ENCODE data around the gene SRSF3.
"Not testable (repeated sequence)": the region's sequence is repeated elsewhere in the genome, so short reads cannot be mapped to it uniquely, and the experiment has no call there.

Gene SRSF3

DNA sequence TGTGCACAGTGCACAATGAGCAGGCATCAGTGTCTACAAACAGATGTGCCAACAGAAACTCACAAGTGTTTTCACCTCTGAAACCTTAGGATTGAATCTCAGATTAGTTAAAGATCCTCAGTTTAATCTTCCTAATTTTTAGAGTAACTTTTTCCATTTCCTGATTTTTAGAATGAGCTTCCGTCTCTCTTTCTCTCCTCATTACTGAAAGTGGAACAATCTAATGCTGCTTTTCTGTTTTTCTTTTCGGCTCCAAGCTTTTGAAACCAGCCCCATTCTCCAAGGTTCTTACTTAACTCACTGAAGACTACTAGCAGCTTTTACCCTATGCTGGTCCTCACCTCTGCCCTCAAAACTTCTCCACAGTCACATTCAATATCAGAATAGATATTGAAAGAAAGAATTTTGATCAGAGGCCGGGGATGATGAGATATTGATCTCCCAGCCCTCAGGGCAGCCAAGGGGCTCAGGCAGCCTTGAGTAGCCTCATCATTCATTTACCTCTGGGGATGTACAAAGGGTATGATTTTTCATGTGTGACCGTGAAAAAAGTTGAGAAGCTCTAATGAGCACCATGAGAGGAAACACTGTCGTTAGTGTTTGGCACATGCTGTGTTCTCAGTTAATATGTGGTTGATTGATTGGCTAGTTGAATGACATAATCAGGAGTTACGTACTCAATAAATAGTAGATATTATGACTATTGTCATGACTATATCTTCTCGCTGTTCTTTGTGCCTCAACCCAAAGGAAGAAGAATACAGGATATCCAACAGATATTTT is 35.0 kb upstream of the SRSF3 start:
- no peak for DNase-seq
- no peaks in the 10 kb centered on the region for H3K36me3 ChIP-seq (ENCODE audit: control insufficient read depth, insufficient read depth, low read length)
- no peaks in the 10 kb centered on the region for H3K9me3 ChIP-seq (ENCODE audit: control insufficient read depth, low read length)
- H3K4me1 ChIP-seq (ENCODE audit: control insufficient read depth, insufficient read depth, low read length, poor library complexity, severe bottlenecking), result no peaks in the 10 kb centered on the region
- H3K4me3 ChIP-seq (ENCODE audit: insufficient read depth, low read depth, low read length, poor library complexity, severe bottlenecking), result no peak overlapping the region
- H3K27ac ChIP-seq (ENCODE audit: insufficient read depth, low read length, poor library complexity, severe bottlenecking), result no peak overlapping the region
- H3K27me3 ChIP-seq (replicated peaks; ENCODE audit: control insufficient read depth, insufficient read depth, low read length, poor library complexity, severe bottlenecking), result no peaks in the 10 kb centered on the region

DNA sequence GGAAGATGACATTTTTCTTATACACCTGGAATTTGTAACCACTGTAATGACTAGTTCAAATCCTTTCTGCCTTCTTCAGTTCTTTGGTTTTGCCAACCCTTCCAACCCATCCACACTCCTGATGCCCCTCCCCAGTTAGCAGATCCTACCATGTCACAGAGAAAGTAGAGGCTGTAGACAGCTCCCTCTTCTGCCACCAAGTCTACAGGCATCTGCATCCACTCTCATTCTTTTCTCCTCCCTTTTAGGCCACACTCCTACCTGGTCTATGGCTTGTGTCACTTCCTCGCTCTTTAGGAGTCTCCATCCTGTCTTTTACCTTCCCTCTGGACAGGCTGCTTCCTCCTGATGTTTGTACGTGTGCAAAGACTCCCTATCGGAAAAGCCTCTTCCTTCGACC is 33.3 kb upstream of the SRSF3 start:
- H3K36me3 ChIP-seq (ENCODE audit: control insufficient read depth, insufficient read depth, low read length), result no peaks in the 10 kb centered on the region
- H3K4me1 ChIP-seq (ENCODE audit: control insufficient read depth, insufficient read depth, low read length, poor library complexity, severe bottlenecking), result no peaks in the 10 kb centered on the region
- DNase-seq, result no peak
- H3K4me3 ChIP-seq (ENCODE audit: insufficient read depth, low read depth, low read length, poor library complexity, severe bottlenecking), result no peak overlapping the region
- H3K27ac ChIP-seq (ENCODE audit: insufficient read depth, low read length, poor library complexity, severe bottlenecking), result no peak overlapping the region
- H3K27me3 ChIP-seq (replicated peaks; ENCODE audit: control insufficient read depth, insufficient read depth, low read length, poor library complexity, severe bottlenecking), result no peaks in the 10 kb centered on the region
- H3K9me3 ChIP-seq (ENCODE audit: control insufficient read depth, low read length), result no peaks in the 10 kb centered on the region

DNA sequence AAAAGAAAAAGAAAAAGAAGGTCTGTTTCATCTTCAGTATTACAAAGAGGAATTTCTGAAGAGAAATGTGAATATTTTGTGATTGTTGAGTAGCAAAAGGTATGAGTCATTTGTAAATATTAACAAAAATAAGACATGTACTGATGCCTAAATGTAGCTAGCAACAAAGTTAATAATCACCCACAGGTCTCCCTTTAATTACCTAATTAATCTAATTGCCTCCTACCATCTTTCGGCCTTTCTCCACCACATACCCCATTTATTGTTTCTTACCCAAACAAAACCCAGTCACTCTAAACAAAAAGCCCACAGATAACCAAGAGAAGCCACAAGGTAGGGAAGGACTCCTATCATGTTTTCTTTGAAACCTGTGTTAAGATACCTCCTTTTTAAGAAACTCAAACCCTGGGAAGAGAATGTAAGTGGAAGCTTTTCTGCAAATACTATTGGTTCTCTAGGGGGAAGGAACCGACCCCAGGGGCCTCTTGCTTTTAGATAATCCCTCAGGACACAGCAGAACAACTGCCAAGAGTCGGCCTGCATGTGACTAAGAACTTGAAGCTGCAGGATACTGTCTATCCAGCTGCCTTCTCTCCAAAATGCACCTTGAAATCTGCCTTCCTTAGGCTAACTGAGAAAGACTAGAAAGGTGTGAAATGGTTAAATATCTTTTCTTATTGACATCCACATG is 30.8 kb upstream of the SRSF3 start:
- no peaks in the 10 kb centered on the region for H3K4me1 ChIP-seq (ENCODE audit: control insufficient read depth, insufficient read depth, low read length, poor library complexity, severe bottlenecking)
- no peaks in the 10 kb centered on the region for H3K9me3 ChIP-seq (ENCODE audit: control insufficient read depth, low read length)
- H3K36me3 ChIP-seq (ENCODE audit: control insufficient read depth, insufficient read depth, low read length), result no peaks in the 10 kb centered on the region
- no peak overlapping the region for H3K27ac ChIP-seq (ENCODE audit: insufficient read depth, low read length, poor library complexity, severe bottlenecking)
- DNase-seq, result no peak
- H3K27me3 ChIP-seq (replicated peaks; ENCODE audit: control insufficient read depth, insufficient read depth, low read length, poor library complexity, severe bottlenecking), result no peaks in the 10 kb centered on the region
- no peak overlapping the region for H3K4me3 ChIP-seq (ENCODE audit: insufficient read depth, low read depth, low read length, poor library complexity, severe bottlenecking)

DNA sequence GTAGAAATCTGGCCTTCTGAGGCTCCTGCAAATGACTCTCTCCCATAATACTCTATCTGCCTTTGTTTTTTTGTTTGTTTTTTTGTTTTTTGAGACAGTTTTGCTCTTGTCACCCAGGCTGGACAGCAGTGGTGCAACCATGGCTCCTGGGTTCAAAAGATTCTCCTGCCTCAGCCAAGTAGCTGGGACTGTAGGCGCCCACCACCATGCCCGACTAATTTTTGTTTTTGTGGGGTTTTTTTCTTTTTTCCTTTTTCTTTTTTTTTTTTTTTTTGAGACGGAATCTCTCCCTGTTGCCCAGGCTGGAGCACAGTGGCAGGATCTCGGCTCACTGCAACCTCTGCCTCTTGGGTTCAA is 30.3 kb upstream of the SRSF3 start:
- Histone ChIP-seq H3K27ac (ENCODE audit: insufficient read depth, low read length, poor library complexity, severe bottlenecking) (no peak overlapping the region), H3K9me3 (ENCODE audit: control insufficient read depth, low read length) (no peaks in the 10 kb centered on the region), H3K4me1 (ENCODE audit: control insufficient read depth, insufficient read depth, low read length, poor library complexity, severe bottlenecking) (no peaks in the 10 kb centered on the region), H3K36me3 (ENCODE audit: control insufficient read depth, insufficient read depth, low read length) (no peaks in the 10 kb centered on the region), H3K27me3 (replicated peaks; ENCODE audit: control insufficient read depth, insufficient read depth, low read length, poor library complexity, severe bottlenecking) (no peaks in the 10 kb centered on the region), H3K4me3 (ENCODE audit: insufficient read depth, low read depth, low read length, poor library complexity, severe bottlenecking) (no peak overlapping the region)
- DNase-seq, result no peak

DNA sequence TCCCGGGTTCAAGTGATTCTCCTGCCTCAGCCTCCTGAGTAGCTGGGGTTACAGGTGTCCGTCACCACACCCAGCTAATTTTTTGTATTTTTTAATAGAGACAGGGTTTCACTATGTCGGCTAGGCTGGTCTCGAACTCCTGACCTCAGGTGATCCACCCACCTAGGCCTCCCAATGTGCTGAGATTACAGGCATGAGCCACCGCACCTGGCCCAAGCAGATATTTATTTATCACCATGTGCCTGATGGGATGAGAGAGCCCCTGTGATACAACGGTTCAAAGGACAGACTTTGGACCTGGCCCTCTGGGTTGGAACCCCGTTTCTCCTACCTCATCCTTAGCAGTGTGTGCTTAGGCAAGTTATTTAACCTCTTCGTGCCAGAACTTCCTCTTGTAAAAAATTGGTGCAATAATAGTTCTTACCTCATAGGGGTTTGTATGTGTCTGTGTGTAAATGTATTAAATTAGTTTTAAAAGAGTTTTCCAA is 27.7 kb upstream of the SRSF3 start:
- Histone ChIP-seq H3K9me3 (ENCODE audit: control insufficient read depth, low read length) (no peaks in the 10 kb centered on the region), H3K4me1 (ENCODE audit: control insufficient read depth, insufficient read depth, low read length, poor library complexity, severe bottlenecking) (no peaks in the 10 kb centered on the region), H3K27me3 (replicated peaks; ENCODE audit: control insufficient read depth, insufficient read depth, low read length, poor library complexity, severe bottlenecking) (no peaks in the 10 kb centered on the region), H3K4me3 (ENCODE audit: insufficient read depth, low read depth, low read length, poor library complexity, severe bottlenecking) (no peak overlapping the region), H3K36me3 (ENCODE audit: control insufficient read depth, insufficient read depth, low read length) (no peaks in the 10 kb centered on the region), H3K27ac (ENCODE audit: insufficient read depth, low read length, poor library complexity, severe bottlenecking) (no peak overlapping the region)
- DNase-seq, result no peak

DNA sequence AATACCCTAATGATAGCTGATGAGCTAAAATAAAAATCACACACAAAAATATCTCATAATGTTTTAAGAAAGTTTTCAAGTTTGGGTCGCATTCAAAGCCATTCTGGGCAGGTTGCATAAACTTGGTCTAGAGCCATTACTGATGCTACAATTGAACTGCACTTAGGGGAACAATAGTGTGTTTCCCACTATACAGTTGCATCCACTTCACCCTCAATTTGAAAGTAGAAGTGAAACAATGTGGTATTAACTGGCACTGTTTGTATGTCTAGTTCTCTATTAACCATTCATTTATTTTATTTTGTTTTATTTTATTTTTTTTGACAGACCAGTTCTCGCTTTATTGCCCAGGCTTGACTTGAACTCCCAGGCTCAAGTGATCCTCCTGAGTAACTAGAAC is 23.9 kb upstream of the SRSF3 start:
- H3K9me3 ChIP-seq (ENCODE audit: control insufficient read depth, low read length), result no peaks in the 10 kb centered on the region
- H3K4me1 ChIP-seq (ENCODE audit: control insufficient read depth, insufficient read depth, low read length, poor library complexity, severe bottlenecking), result no peaks in the 10 kb centered on the region
- H3K27me3 ChIP-seq (replicated peaks; ENCODE audit: control insufficient read depth, insufficient read depth, low read length, poor library complexity, severe bottlenecking), result no peaks in the 10 kb centered on the region
- no peak overlapping the region for H3K27ac ChIP-seq (ENCODE audit: insufficient read depth, low read length, poor library complexity, severe bottlenecking)
- DNase-seq, result no peak
- no peaks in the 10 kb centered on the region for H3K36me3 ChIP-seq (ENCODE audit: control insufficient read depth, insufficient read depth, low read length)
- no peak overlapping the region for H3K4me3 ChIP-seq (ENCODE audit: insufficient read depth, low read depth, low read length, poor library complexity, severe bottlenecking)

DNA sequence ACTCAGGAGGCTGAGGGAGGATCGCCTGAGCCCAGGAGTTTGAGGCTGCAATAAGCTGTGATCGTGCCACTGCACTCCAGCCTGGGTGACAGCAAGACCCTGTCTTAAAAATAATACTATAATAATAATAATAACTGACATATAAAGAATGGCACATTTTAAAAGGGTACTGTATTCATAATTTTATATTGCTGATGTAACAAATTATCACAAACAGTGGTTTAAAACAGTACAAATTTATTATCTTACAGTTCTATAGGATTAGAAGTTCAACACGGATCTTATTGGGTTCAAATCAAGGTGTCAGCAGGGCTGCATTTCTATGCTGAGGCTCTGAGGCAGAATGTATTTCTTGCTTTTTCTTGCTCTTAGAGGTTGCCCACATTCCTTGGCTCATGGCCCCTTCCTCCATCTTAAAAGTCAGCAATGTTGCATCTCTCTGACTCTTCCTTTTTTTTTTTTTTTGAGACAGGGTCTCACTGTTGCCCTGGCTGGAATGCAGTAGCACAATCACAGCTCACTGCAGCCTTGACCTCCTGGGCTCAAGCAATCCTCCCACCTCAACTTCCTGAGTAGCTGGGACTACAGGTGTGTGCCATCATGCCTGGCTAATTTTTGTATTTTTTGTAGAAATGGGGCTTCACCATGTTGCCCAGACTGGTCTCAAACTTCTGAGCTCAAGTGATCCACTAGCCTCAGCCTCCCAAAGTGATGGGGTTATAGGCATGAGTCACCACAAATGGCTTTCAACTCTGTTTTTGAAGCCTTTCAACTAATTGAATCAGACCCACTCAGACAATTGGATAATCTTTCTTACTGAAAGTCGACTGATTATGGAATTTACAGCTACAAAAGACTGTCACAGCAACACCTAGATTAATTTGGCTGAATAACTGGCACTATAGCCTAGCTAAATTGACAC is 22.8 kb upstream of the SRSF3 start:
- Histone ChIP-seq H3K9me3 (ENCODE audit: control insufficient read depth, low read length) (no peaks in the 10 kb centered on the region), H3K36me3 (ENCODE audit: control insufficient read depth, insufficient read depth, low read length) (no peaks in the 10 kb centered on the region), H3K4me1 (ENCODE audit: control insufficient read depth, insufficient read depth, low read length, poor library complexity, severe bottlenecking) (no peaks in the 10 kb centered on the region), H3K27me3 (replicated peaks; ENCODE audit: control insufficient read depth, insufficient read depth, low read length, poor library complexity, severe bottlenecking) (no peaks in the 10 kb centered on the region), H3K4me3 (ENCODE audit: insufficient read depth, low read depth, low read length, poor library complexity, severe bottlenecking) (no peak overlapping the region), H3K27ac (ENCODE audit: insufficient read depth, low read length, poor library complexity, severe bottlenecking) (no peak overlapping the region)
- DNase-seq, result no peak

DNA sequence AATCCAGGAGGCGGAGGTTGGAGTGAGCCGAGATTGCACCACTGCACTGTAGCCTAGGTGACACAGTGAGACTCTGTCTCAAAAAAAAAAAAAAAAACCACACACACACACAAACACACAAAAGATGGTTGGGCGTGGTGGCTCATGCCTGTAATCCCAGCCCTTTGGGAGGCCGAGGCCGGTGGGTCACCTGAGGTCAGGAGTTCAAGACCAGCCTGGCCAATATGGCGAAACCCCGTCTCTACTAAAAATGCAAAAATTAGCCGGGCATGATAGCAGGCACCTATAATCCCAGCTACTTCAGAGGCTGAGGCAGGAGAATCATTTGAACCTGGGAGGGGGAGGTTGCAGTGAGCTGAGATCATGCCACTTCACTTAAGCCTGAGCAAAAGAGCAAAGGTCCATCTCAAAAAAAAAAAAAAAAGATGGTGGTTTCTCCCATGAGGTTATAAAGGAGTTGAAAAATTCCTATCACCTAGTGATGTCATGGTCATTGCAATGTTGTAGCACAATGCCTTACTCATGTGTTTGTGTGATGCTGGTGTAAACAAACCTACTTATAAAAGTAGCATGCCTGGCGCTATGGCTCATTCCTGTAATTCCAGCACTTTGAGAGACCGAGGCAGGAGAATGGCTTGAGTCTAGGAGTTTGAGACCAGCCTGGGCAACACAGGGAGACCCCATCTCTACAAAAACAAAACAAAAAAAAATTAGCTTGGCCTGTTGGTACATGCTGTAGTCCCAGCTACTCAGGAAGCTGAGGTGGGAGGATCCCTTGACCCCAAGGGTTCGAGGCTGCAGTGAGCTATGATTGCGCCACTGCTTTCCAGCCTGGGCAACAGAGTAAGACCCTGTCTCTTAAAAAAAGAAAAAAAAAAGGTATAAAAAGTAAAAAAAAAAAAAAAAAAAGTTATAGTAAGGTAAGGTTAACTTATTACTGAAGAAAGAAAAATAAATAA is 21.5 kb upstream of the SRSF3 start:
- H3K9me3 ChIP-seq (ENCODE audit: control insufficient read depth, low read length); H3K27me3 ChIP-seq (replicated peaks; ENCODE audit: control insufficient read depth, insufficient read depth, low read length, poor library complexity, severe bottlenecking); H3K4me3 ChIP-seq (ENCODE audit: insufficient read depth, low read depth, low read length, poor library complexity, severe bottlenecking); H3K4me1 ChIP-seq (ENCODE audit: control insufficient read depth, insufficient read depth, low read length, poor library complexity, severe bottlenecking); DNase-seq; H3K27ac ChIP-seq (ENCODE audit: insufficient read depth, low read length, poor library complexity, severe bottlenecking); H3K36me3 ChIP-seq (ENCODE audit: control insufficient read depth, insufficient read depth, low read length): not testable (repeated sequence)

DNA sequence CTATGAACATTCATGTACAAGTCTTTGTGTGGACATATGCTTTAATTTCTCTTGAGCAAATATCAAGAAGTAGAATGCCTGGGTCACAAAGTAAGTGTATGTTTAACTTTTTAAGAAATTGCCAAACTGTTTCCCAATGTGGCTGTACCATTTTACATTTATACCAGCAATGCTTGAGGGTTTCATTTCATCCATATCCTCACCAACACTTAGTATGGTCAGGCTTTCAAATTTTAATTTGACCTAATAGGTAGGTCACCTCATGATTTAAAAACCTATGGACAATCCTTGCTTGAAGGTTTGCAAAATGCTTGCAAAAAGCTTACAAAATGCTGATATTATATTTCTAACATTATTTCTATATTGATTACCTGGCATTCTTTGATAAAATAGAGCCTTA is 19.5 kb upstream of the SRSF3 start:
- Histone ChIP-seq H3K9me3 (ENCODE audit: control insufficient read depth, low read length) (no peaks in the 10 kb centered on the region), H3K36me3 (ENCODE audit: control insufficient read depth, insufficient read depth, low read length) (no peaks in the 10 kb centered on the region), H3K27me3 (replicated peaks; ENCODE audit: control insufficient read depth, insufficient read depth, low read length, poor library complexity, severe bottlenecking) (no peaks in the 10 kb centered on the region), H3K4me3 (ENCODE audit: insufficient read depth, low read depth, low read length, poor library complexity, severe bottlenecking) (no peak overlapping the region), H3K27ac (ENCODE audit: insufficient read depth, low read length, poor library complexity, severe bottlenecking) (no peak overlapping the region), H3K4me1 (ENCODE audit: control insufficient read depth, insufficient read depth, low read length, poor library complexity, severe bottlenecking) (no peaks in the 10 kb centered on the region)
- no peak for DNase-seq
